ENCODE measurements around the gene ARHGAP15. TPM values are rescaled to one million over a fixed set of nuclear protein-coding genes. Genes with fewer than 3 reads are reported as not detected.

Gene ARHGAP15
- total and polyA plus RNA-seq, 2 experiments from 2014 or later, result 0.26 TPM; not detected in 1

- TF ChIP-seq CTCF (conservative IDR thresholded peaks at IDR 0.05; ENCODE audit: low read depth in 2 of 2), result no peak
- no peak for TF ChIP-seq ZNF462 (CRISPR knock-in tag; IDR thresholded peaks at IDR 0.05)
Observed at GRCh38 chr2:143158098-143158497, 28.9 kb downstream of the ARHGAP15 start (continued).

- Histone ChIP-seq H3K27me3 (ENCODE audit: insufficient read depth) (no peaks in the 10 kb centered on the region), H2AFZ (no peak overlapping the region; the same call in 1 of the 2 replicates), H3K4me1 (ENCODE audit: insufficient read depth) (peaks cover 11% of the 10 kb centered on the region; the same call in 1 of the 2 replicates), H4K20me1 (replicated peaks; ENCODE audit: insufficient read depth) (no peaks in the 10 kb centered on the region), H3K36me3 (ENCODE audit: insufficient read depth) (no peaks in the 10 kb centered on the region), H3K4me3 (no peak overlapping the region), H3K27ac (ENCODE audit: low read depth) (no peak overlapping the region), H3K9me2 (ENCODE audit: insufficient read depth) (no peaks in the 10 kb centered on the region), H3K79me2 (replicated peaks; ENCODE audit: insufficient read depth) (no peaks in the 10 kb centered on the region), H3F3A (replicated peaks; ENCODE audit: low read depth) (no peaks in the 10 kb centered on the region), H3K4me2 (no peak overlapping the region)
- ATAC-seq, result no peak
- H3K36me3 Mint-ChIP-seq (ENCODE audit: low read depth), result no peaks in the 10 kb centered on the region
- no peaks in the 10 kb centered on the region for H3K9me3 Mint-ChIP-seq
- H3K27me3 Mint-ChIP-seq (ENCODE audit: insufficient read depth, low read depth, poor library complexity), result no peaks in the 10 kb centered on the region
- H3K27ac Mint-ChIP-seq, result no peak overlapping the region
- DNase-seq (ENCODE audit: low spot score), result no peak
- no peak overlapping the region for H3K4me3 Mint-ChIP-seq
- peaks cover 9% of the 10 kb centered on the region for H3K4me1 Mint-ChIP-seq
- TF ChIP-seq JUNB (IDR thresholded peaks at IDR 0.05; ENCODE audit: unreplicated experiment), result no peak
- no peak for TF ChIP-seq ETS1 (IDR thresholded peaks at IDR 0.05)
- no peak for TF ChIP-seq CTCF (conservative IDR thresholded peaks at IDR 0.05; ENCODE audit: low read depth in 2 of 2)
- no peak for TF ChIP-seq EZH2phosphoT487 (IDR thresholded peaks at IDR 0.05; ENCODE audit: unreplicated experiment)
- no peak for TF ChIP-seq STAT1 (IDR thresholded peaks at IDR 0.05; ENCODE audit: unreplicated experiment)
- TF ChIP-seq REST (IDR thresholded peaks at IDR 0.05; ENCODE audit: unreplicated experiment), result no peak
Observed at GRCh38 chr2:143158551-143159485, 29.6 kb downstream of the ARHGAP15 start.

Data from GM23338 (cell line).